Parathyroid adenoma (tissue), 2 donors: ENCODE data around the gene MDM4.

Experiments
- H2AFZ ChIP-seq: fragments of 300-600 bp; sonication (generic); one replicate; pipeline ENCODE4 v1.7.0; 2017; ENCODE audit warnings: antibody characterized with exemption, mild to moderate bottlenecking
- H3K27ac ChIP-seq: fragments of 300-600 bp; sonication (generic); one replicate; pipeline ENCODE4 v1.7.0; 2017
- H3K27me3 ChIP-seq: fragments of 300-600 bp; sonication (generic); one replicate; pipeline ENCODE4 v1.7.0; 2017; ENCODE audit warnings: low read length; ENCODE audit not compliant: control insufficient read depth, insufficient read depth
- H3K36me3 ChIP-seq: fragments of 300-600 bp; sonication (generic); one replicate; pipeline ENCODE4 v1.7.0; 2017; ENCODE audit warnings: low read length; ENCODE audit not compliant: control insufficient read depth, insufficient read depth
- H3K4me1 ChIP-seq: fragments of 300-600 bp; sonication (generic); one replicate; pipeline ENCODE4 v1.7.0; 2017; ENCODE audit warnings: control low read depth
- H3K4me2 ChIP-seq: fragments of 300-600 bp; sonication (generic); one replicate; pipeline ENCODE4 v1.7.0; 2017; ENCODE audit warnings: low read length
- H3K4me3 ChIP-seq: fragments of 300-600 bp; sonication (generic); one replicate; pipeline ENCODE4 v1.7.0; 2017; ENCODE audit warnings: low read depth, low read length
- H3K79me2 ChIP-seq: fragments of 300-600 bp; sonication (generic); one replicate; pipeline ENCODE4 v1.7.0; 2017; ENCODE audit warnings: control low read depth
- H3K9ac ChIP-seq: fragments of 300-600 bp; sonication (generic); one replicate; pipeline ENCODE4 v1.7.0; 2017; ENCODE audit warnings: mild to moderate bottlenecking
- H3K9me3 ChIP-seq: fragments of 300-600 bp; sonication (generic); one replicate; pipeline ENCODE4 v1.7.0; 2017; ENCODE audit warnings: low read length; ENCODE audit not compliant: control insufficient read depth
- CTCF ChIP-seq: fragments of 300-600 bp; sonication (generic); IDR thresholded peaks from one replicate; pipeline ENCODE4 v1.7.0; 2017; ENCODE audit warnings: antibody characterized with exemption, mild to moderate bottlenecking
- donor health status: primary hyperparathyroidism.

Gene MDM4

GRCh38 chr1:204577794-204578478 is 61.7 kb downstream of the MDM4 start:
- Histone ChIP-seq H3K9ac (no peak overlapping the region), H3K79me2 (no peaks in the 10 kb centered on the region), H3K27ac (no peak overlapping the region), H3K4me1 (no peaks in the 10 kb centered on the region), H3K4me3 (no peak overlapping the region), H3K27me3 (no peaks in the 10 kb centered on the region), H3K9me3 (no peaks in the 10 kb centered on the region), H3K4me2 (no peak overlapping the region), H2AFZ (no peak overlapping the region), H3K36me3 (no peaks in the 10 kb centered on the region)
- TF ChIP-seq CTCF = no peak

- H3K27ac ChIP-seq = no peak overlapping the region
- no peak overlapping the region for H3K4me2 ChIP-seq
- H3K9ac ChIP-seq = no peak overlapping the region
- H3K9me3 ChIP-seq = no peaks in the 10 kb centered on the region
- H3K36me3 ChIP-seq = no peaks in the 10 kb centered on the region
- H3K27me3 ChIP-seq = no peaks in the 10 kb centered on the region
- no peak overlapping the region for H2AFZ ChIP-seq
- no peak for TF ChIP-seq CTCF
- no peak overlapping the region for H3K4me3 ChIP-seq
- H3K79me2 ChIP-seq = no peaks in the 10 kb centered on the region
- no peaks in the 10 kb centered on the region for H3K4me1 ChIP-seq
These were observed 62.9 kb downstream of the MDM4 start for GRCh38 chr1:204578867-204579664.

GRCh38 chr1:204579681-204580080 is 63.5 kb downstream of the MDM4 start:
- no peaks in the 10 kb centered on the region for H3K27me3 ChIP-seq
- no peaks in the 10 kb centered on the region for H3K36me3 ChIP-seq
- H3K9me3 ChIP-seq = no peaks in the 10 kb centered on the region
- no peaks in the 10 kb centered on the region for H3K4me1 ChIP-seq
- H3K4me2 ChIP-seq = no peak overlapping the region
- H3K27ac ChIP-seq = no peak overlapping the region
- no peak overlapping the region for H3K4me3 ChIP-seq
- no peak overlapping the region for H2AFZ ChIP-seq
- TF ChIP-seq CTCF = no peak
- H3K79me2 ChIP-seq = no peaks in the 10 kb centered on the region
- no peak overlapping the region for H3K9ac ChIP-seq

- no peaks in the 10 kb centered on the region for H3K4me1 ChIP-seq
- H3K79me2 ChIP-seq = no peaks in the 10 kb centered on the region
- H2AFZ ChIP-seq = no peak overlapping the region
- H3K36me3 ChIP-seq = no peaks in the 10 kb centered on the region
- no peaks in the 10 kb centered on the region for H3K9me3 ChIP-seq
- H3K27me3 ChIP-seq = no peaks in the 10 kb centered on the region
- no peak overlapping the region for H3K4me3 ChIP-seq
- no peak for TF ChIP-seq CTCF
- no peak overlapping the region for H3K27ac ChIP-seq
- no peak overlapping the region for H3K9ac ChIP-seq
- no peak overlapping the region for H3K4me2 ChIP-seq
These were observed 64.7 kb downstream of the MDM4 start for GRCh38 chr1:204580862-204581261.
